Measurements from ENCODE around the gene PABPN1L. TPM values are rescaled to one million over a fixed set of nuclear protein-coding genes. Genes with fewer than 3 reads are reported as not detected.
A peak's percentile ranks its signal among the peaks of the same experiment; 100 is the strongest.

The PABPN1L gene
- total and polyA plus RNA-seq, 9 of the 15 experiments (the other 6 are each of a cell fraction or from before 2014, with no cell fraction given): 0.11 to 0.32 TPM; not detected in 7

GRCh38 chr16:88883117-88883895 is 16.8 kb upstream of the PABPN1L start:
- in situ Hi-C loops (cut with MboI): no loop called here
- peaks cover 3% of the 10 kb centered on the region for H3K9me3 ChIP-seq (replicated peaks; ENCODE audit: control insufficient read depth, insufficient read depth, low read depth, low read length)
- no peaks in the 10 kb centered on the region for H4K20me1 ChIP-seq (replicated peaks; ENCODE audit: control insufficient read depth, insufficient read depth, low read length)
- intact Hi-C loops (cut with micrococcal nuclease): no loop called here
- no peaks in the 10 kb centered on the region for H3K27me3 ChIP-seq (ENCODE audit: control insufficient read depth in 2 of 2, insufficient read depth in 2 of 2, low read length in 2 of 2)
- no TSS peak for BruUV-seq (replicated peaks)
- POLR2A ChIA-PET: interaction anchor here (0.6 kb wide), 1 partner anchor 214 kb away, joined by 3 read pairs; no protein-coding TSS in a partner anchor
- 97% methylated on average over 37 of the region's 49 CpGs for WGBS (ENCODE audit: insufficient coverage, low coverage, missing lambda C conversion rate)
- no peak overlapping the region for H3K9ac ChIP-seq (ENCODE audit: insufficient read depth in 1 of 2, low read depth in 2 of 2, low read length in 2 of 2)
- H2AFZ ChIP-seq (ENCODE audit: low read depth, low read length): no peak overlapping the region
- peaks cover 100% of the 10 kb centered on the region for H3K36me3 ChIP-seq (ENCODE audit: control insufficient read depth, insufficient read depth, low read length)
- FAIRE-seq (no peak), ATAC-seq (no peak), DNase-seq (ENCODE audit: extremely low read depth in 1 of 4, low spot score in 3 of 4) (no peak)
- H3K27ac ChIP-seq (ENCODE audit: extremely low read depth, low read depth, low read length): no peak overlapping the region
- H3K79me2 ChIP-seq (ENCODE audit: control insufficient read depth, insufficient read depth, low read length): peaks cover 23% of the 10 kb centered on the region
- H3K4me1 ChIP-seq (replicated peaks in 1 of 2; ENCODE audit: control insufficient read depth in 2 of 2, insufficient read depth in 2 of 2, low read length in 2 of 2): peaks cover 0 to 87% of the 10 kb centered on the region in 2 experiments; a peak in 3 of 5 replicates
- no peaks in the 10 kb centered on the region for H3K9me1 ChIP-seq (ENCODE audit: control insufficient read depth, insufficient read depth, low read length)
- CTCF ChIA-PET (ENCODE audit: low intra/inter-chr PET ratio): no interaction called here
- no peak overlapping the region for H3K4me2 ChIP-seq (ENCODE audit: insufficient read depth, low read length)
- no peak overlapping the region for H3K4me3 ChIP-seq
- TF ChIP-seq YY1 (IDR thresholded peaks at IDR 0.05; ENCODE audit: borderline replicate concordance in 1 of 3, control insufficient read depth in 1 of 3, extremely low read depth in 1 of 3, insufficient read depth in 3 of 3, insufficient read length in 1 of 3, insufficient replicate concordance in 2 of 3, low read depth in 1 of 3, low read length in 2 of 3) (no peak), CREB3 (tag; conservative IDR thresholded peaks at IDR 0.05; ENCODE audit: low read depth) (no peak), ZFX (CRISPR knock-in tag; IDR thresholded peaks at IDR 0.05) (no peak), ZBTB9 (CRISPR knock-in tag; IDR thresholded peaks at IDR 0.05) (peak; percentile 29; the same call in 1 of the 2 replicates), SIX5 (IDR thresholded peaks at IDR 0.05; ENCODE audit: borderline replicate concordance in 1 of 2, insufficient read depth in 1 of 2, low read depth in 1 of 2, low read length in 2 of 2) (no peak), ERF (CRISPR knock-in tag; IDR thresholded peaks at IDR 0.05) (no peak), RBM22 (IDR thresholded peaks at IDR 0.05; ENCODE audit: low read depth, low read length, poor library complexity, severe bottlenecking) (peak; percentile 91), ZBTB33 (CRISPR knock-in tag; IDR thresholded peaks at IDR 0.05) (peak; percentile 55; the same call in 1 of the 2 replicates), CCNT2 (IDR thresholded peaks at IDR 0.05; ENCODE audit: borderline replicate concordance, extremely low read depth, insufficient read length, low read depth, low read length) (no peak), FOXJ2 (tag; IDR thresholded peaks at IDR 0.05) (no peak), TFAP4 (CRISPR knock-in tag; IDR thresholded peaks at IDR 0.05; ENCODE audit: borderline replicate concordance) (0 out of 2 replicates have a peak, but pooled peaks have one; percentile 1), HNRNPL (IDR thresholded peaks at IDR 0.05; ENCODE audit: low read depth, low read length) (0 out of 2 replicates have a peak, but pooled peaks have one; percentile 30)

Data from K562 (cell line).